ENCODE results near the gene DNHD1. TPM values are rescaled to one million over a fixed set of nuclear protein-coding genes. Genes with fewer than 3 reads are reported as not detected.

The DNHD1 gene
- total RNA-seq, 1 experiment from 2014 or later: 10.6 TPM

- Histone ChIP-seq H3K9me3 (ENCODE audit: control insufficient read depth, insufficient read depth, low read depth, low read length) (no peaks in the 10 kb centered on the region; the same call in 1 of the 2 replicates), H3K4me3 (ENCODE audit: low read depth in 2 of 2, low read length in 2 of 2) (no peak overlapping the region), H3K27ac (ENCODE audit: low read length) (no peak overlapping the region), H3K4me1 (ENCODE audit: control insufficient read depth, insufficient read depth, low read length) (no peaks in the 10 kb centered on the region), H3K36me3 (ENCODE audit: control insufficient read depth, insufficient read depth, low read length) (no peaks in the 10 kb centered on the region), H3K27me3 (ENCODE audit: control insufficient read depth, insufficient read depth, low read length) (no peaks in the 10 kb centered on the region)
- ChIA-PET POLR2A (no interaction called here), CTCF (no interaction called here)
- no peak for ATAC-seq
- DNase-seq (ENCODE audit: low read depth, low spot score): no peak
- BruUV-seq (replicated peaks): no TSS peak
- intact Hi-C loops (cut with micrococcal nuclease; ENCODE audit: unreplicated experiment): no loop called here
- in situ Hi-C loops (cut with HindIII; ENCODE audit: low pct_unique_long_range_greater_than_20kb, low sequenced_read_pairs): no loop called here
- TF ChIP-seq POLR2AphosphoS5 (IDR thresholded peaks at IDR 0.05; ENCODE audit: low read depth, low read length) (no peak), TCF7L2 (IDR thresholded peaks at IDR 0.05; ENCODE audit: low read depth, low read length) (no peak), REST (IDR thresholded peaks at IDR 0.05; ENCODE audit: insufficient read depth in 1 of 2, low read depth in 2 of 2, low read length in 1 of 2) (no peak), SIN3A (IDR thresholded peaks at IDR 0.05; ENCODE audit: borderline replicate concordance, insufficient read depth, low read depth, low read length) (no peak)
- TF ChIP-seq, protein P1, sequence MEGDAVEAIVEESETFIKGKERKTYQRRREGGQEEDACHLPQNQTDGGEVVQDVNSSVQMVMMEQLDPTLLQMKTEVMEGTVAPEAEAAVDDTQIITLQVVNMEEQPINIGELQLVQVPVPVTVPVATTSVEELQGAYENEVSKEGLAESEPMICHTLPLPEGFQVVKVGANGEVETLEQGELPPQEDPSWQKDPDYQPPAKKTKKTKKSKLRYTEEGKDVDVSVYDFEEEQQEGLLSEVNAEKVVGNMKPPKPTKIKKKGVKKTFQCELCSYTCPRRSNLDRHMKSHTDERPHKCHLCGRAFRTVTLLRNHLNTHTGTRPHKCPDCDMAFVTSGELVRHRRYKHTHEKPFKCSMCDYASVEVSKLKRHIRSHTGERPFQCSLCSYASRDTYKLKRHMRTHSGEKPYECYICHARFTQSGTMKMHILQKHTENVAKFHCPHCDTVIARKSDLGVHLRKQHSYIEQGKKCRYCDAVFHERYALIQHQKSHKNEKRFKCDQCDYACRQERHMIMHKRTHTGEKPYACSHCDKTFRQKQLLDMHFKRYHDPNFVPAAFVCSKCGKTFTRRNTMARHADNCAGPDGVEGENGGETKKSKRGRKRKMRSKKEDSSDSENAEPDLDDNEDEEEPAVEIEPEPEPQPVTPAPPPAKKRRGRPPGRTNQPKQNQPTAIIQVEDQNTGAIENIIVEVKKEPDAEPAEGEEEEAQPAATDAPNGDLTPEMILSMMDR (IDR thresholded peaks at IDR 0.05): no peak
Measured at GRCh38 chr11:6584528-6584927, 87.4 kb downstream of the DNHD1 start.

GRCh38 chr11:6586434-6587359 is 89.6 kb downstream of the DNHD1 start:
- ChIA-PET POLR2A (interaction anchor here (0.6 kb wide), 1 partner anchor 8 kb away, joined by 3 read pairs; no protein-coding TSS in a partner anchor), CTCF (no interaction called here)
- H3K36me3 ChIP-seq (ENCODE audit: control insufficient read depth, insufficient read depth, low read length): peaks cover 3% of the 10 kb centered on the region; the same call in 1 of the 2 replicates
- no peak overlapping the region for H3K27ac ChIP-seq (ENCODE audit: low read length)
- intact Hi-C loops (cut with micrococcal nuclease; ENCODE audit: unreplicated experiment) (no loop called here), in situ Hi-C loops (cut with HindIII; ENCODE audit: low pct_unique_long_range_greater_than_20kb, low sequenced_read_pairs) (no loop called here)
- no peaks in the 10 kb centered on the region for H3K4me1 ChIP-seq (ENCODE audit: control insufficient read depth, insufficient read depth, low read length)
- TF ChIP-seq REST (IDR thresholded peaks at IDR 0.05; ENCODE audit: insufficient read depth in 1 of 2, low read depth in 2 of 2, low read length in 1 of 2): no peak
- TF ChIP-seq, protein P1 (IDR thresholded peaks at IDR 0.05): no peak
- TF ChIP-seq POLR2AphosphoS5 (IDR thresholded peaks at IDR 0.05; ENCODE audit: low read depth, low read length): no peak
- no peak for TF ChIP-seq TCF7L2 (IDR thresholded peaks at IDR 0.05; ENCODE audit: low read depth, low read length)
- TF ChIP-seq SIN3A (IDR thresholded peaks at IDR 0.05; ENCODE audit: borderline replicate concordance, insufficient read depth, low read depth, low read length): no peak
- peak; percentile 71 for ATAC-seq
- no peak for DNase-seq (ENCODE audit: low read depth, low spot score)
- no peaks in the 10 kb centered on the region; the same call in 1 of the 2 replicates for H3K9me3 ChIP-seq (ENCODE audit: control insufficient read depth, insufficient read depth, low read depth, low read length)
- BruUV-seq (replicated peaks): no TSS peak
- no peaks in the 10 kb centered on the region for H3K27me3 ChIP-seq (ENCODE audit: control insufficient read depth, insufficient read depth, low read length)
- no peak overlapping the region for H3K4me3 ChIP-seq (ENCODE audit: low read depth in 2 of 2, low read length in 2 of 2)

All from Panc1 (cell line).